ENCODE results near the gene MBD3L1. TPM values are rescaled to one million over a fixed set of nuclear protein-coding genes. Genes with fewer than 3 reads are reported as not detected.
A peak's percentile ranks its signal among the peaks of the same experiment; 100 is the strongest.

Gene MBD3L1
- not detected for polyA plus RNA-seq (ENCODE audit: insufficient read length)
- long read RNA-seq, donor 1: 0 reads
- long read RNA-seq, donor 2: 0 reads
- long read RNA-seq, donor 3: 0 reads
- long read RNA-seq, donor 4: 0 reads
- long read RNA-seq, donor 5: 0 reads
- long read RNA-seq, donor 6: 0 reads
- long read RNA-seq, donor 7: 0 reads
- long read RNA-seq, donor 8: 0 reads

GRCh38 chr19:8832132-8833021 is at the start of gene MBD3L1, which contains the start of gene ZNF558:
TSS of gene MBD3L1 (plus strand) at chr19:8832377. CDS start at chr19:8842679, 10,302 bp downstream.
TSS of gene ZNF558 (minus strand) at chr19:8832304. CDS start at chr19:8822659, 9,645 bp downstream.
- DNase-seq: peak; percentile 96

- no peak for DNase-seq
Observed at GRCh38 chr19:8794823-8795222, 37.4 kb upstream of the MBD3L1 start.

GRCh38 chr19:8806661-8807060 is 25.5 kb upstream of the MBD3L1 start:
- no peak for DNase-seq

- no peak for DNase-seq
Observed at GRCh38 chr19:8811315-8812172, 20.6 kb upstream of the MBD3L1 start.

- DNase-seq: no peak
Observed at GRCh38 chr19:8814176-8814575, 18.0 kb upstream of the MBD3L1 start.

- DNase-seq: no peak
Observed at GRCh38 chr19:8815780-8816179, 16.4 kb upstream of the MBD3L1 start.

- no peak for DNase-seq
Observed at GRCh38 chr19:8820234-8820633, 11.9 kb upstream of the MBD3L1 start.

GRCh38 chr19:8821748-8822241 is 10.4 kb upstream of the MBD3L1 start:
- DNase-seq: no peak

GRCh38 chr19:8826371-8826770 is 5.8 kb upstream of the MBD3L1 start:
- DNase-seq: no peak

- DNase-seq: no peak
Observed at GRCh38 chr19:8827277-8827676, 4.9 kb upstream of the MBD3L1 start.

GRCh38 chr19:8831373-8831772 is 804 bp upstream of the MBD3L1 start:
- peak; percentile 8 for DNase-seq

- DNase-seq: no peak
Observed at GRCh38 chr19:8831832-8832131, 395 bp upstream of the MBD3L1 start.

GRCh38 chr19:8835446-8835845 is 3.3 kb downstream of the MBD3L1 start:
- DNase-seq: no peak

GRCh38 chr19:8835877-8836276 is 3.7 kb downstream of the MBD3L1 start:
- no peak for DNase-seq

GRCh38 chr19:8840708-8841107 is 8.5 kb downstream of the MBD3L1 start:
- DNase-seq: no peak

- DNase-seq: no peak
Observed at GRCh38 chr19:8846819-8847218, 14.6 kb downstream of the MBD3L1 start.

- no peak for DNase-seq
Observed at GRCh38 chr19:8849232-8849631, 17.1 kb downstream of the MBD3L1 start.

- no peak for DNase-seq
Observed at GRCh38 chr19:8850488-8850887, 18.3 kb downstream of the MBD3L1 start.

GRCh38 chr19:8858260-8858659 is 26.1 kb downstream of the MBD3L1 start:
- no peak for DNase-seq

- no peak for DNase-seq
Observed at GRCh38 chr19:8866344-8866743, 34.2 kb downstream of the MBD3L1 start.

GRCh38 chr19:8877854-8878705 is 45.9 kb downstream of the MBD3L1 start:
- no peak for DNase-seq
